Subcutaneous adipose tissue (tissue), 4 donors: ENCODE data around the gene FBXW9. TPM values are rescaled to one million over a fixed set of nuclear protein-coding genes. Genes with fewer than 3 reads are reported as not detected.

Experiments used
- CTCF ChIP-seq: fragments of 450-650 bp; IDR thresholded peaks from one replicate; pipeline ENCODE4 v1.5.1; 2016; ENCODE audit warnings: low read depth, mild to moderate bottlenecking, control low read depth, antibody characterized with exemption, moderate library complexity
- total RNA-seq, 4 donors: library from RNA; depleted of rRNA; stranded (reverse); fragments of >200 nt; gene quantifications; one replicate each; pipeline ENCODE4 v1.1.0, GENCODE V29; 2016

The FBXW9 gene
- total RNA-seq, 4 donors from 2014 or later, result 2.6 to 3.7 (median 2.7) TPM

GRCh38 chr19:12695514-12695913 is 917 bp downstream of the FBXW9 start:
- no peak for TF ChIP-seq CTCF

DNA sequence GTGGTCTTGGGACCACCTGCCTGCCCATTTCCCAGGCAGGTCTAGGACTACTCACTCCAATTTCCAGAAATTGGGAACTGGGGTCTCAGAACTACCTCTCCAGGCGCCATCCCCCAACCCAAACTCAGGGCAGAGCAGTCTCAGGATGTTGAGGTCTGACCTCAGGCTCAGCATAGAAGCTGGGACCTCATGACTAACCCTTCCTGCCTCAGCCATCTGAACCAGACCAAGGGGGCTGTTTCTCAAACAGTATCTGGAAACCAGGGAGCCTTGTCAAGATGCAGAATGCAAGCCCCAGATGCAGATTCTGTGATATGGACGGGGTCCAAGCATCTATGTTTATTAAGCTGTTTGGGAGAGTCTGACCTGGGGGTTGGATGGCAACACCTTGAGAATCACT is 1.3 kb downstream of the FBXW9 start:
- TF ChIP-seq CTCF, result no peak

GRCh38 chr19:12694641-12695040 is 1.8 kb downstream of the FBXW9 start:
- TF ChIP-seq CTCF, result no peak

DNA sequence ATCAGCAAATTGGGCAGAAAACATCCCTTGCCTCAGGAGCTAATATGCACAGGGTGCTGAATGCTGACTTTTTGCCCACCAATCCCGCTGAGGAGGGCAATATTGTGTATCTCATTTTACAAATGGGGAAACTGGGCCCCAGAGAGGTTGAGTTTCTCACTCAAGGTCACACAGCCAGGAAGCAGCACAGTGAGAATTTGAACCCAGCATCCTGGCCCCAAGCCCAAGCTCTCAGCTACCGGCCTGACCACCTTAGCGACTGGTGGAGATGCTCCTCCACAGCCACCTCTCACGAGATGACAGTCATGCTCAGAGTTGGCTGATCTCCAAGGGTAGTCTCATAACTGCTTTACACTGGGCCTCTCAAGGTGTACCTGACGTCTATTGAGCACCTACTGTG is 3.5 kb downstream of the FBXW9 start:
- TF ChIP-seq CTCF, result no peak

DNA sequence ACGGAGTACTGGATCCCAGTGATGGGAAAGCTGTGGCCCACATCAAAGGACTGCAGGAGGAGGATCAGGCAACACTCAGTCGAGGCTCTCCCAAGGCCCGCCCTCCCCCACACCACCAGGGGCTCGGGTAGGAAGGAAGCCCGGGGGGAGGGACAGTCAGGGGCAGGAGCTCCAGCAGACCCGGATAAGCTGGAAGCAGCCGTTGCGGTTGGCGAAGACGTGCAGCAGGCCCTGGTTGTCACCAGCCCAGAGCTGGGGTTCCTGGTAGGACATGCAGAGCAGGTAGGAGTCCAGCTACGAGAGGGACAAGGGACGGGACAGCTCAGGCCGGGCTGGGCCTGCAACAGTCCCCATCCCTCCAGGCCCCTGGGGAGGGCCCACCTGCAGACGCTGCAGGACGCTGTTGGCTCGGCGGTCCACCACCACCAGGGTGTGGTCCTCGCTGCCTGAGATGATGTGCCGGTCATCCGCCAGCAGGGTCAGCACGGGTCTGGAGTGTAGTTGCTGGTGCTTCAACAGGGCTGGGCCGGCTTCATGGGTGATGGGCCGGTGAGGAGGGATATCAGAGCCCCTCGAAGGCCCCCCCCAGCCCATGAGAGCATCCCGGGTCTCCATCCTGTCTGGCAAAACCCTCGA is 6.7 kb downstream of the FBXW9 start:
- TF ChIP-seq CTCF, result no peak

DNA sequence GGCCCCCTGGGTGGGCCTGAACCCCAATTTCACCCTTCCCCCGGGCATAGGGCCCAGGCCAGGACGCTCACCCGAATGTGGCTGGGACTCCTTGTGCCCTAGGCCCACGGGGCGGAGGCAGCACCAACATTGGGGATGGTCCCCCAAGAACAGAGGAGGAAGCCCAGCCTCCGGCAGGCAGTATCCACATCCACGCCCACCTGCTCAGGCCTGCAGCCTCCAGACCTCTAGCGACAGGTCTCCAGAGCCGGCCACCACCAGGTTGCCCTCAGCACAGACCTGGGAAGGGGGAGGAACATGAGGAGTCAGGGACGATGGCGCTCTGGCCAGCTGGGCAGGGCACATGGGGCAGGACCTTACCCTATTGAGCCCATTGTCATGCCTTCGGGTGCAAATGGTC is 7.4 kb downstream of the FBXW9 start:
- TF ChIP-seq CTCF, result no peak

GRCh38 chr19:12687496-12688196 is 8.8 kb downstream of the FBXW9 start, which contains the start of gene GNG14:
TSS of gene GNG14 (plus strand) at chr19:12687998. CDS start at chr19:12688049, 51 bp downstream.
- no peak for TF ChIP-seq CTCF
